ENCODE measurements around the gene NLGN2.

NLGN2 gene

GRCh38 chr17:7392696-7393612, 14.7 kb upstream of the NLGN2 start:
- DNase-seq (ENCODE audit: low read depth) = no peak

DNA sequence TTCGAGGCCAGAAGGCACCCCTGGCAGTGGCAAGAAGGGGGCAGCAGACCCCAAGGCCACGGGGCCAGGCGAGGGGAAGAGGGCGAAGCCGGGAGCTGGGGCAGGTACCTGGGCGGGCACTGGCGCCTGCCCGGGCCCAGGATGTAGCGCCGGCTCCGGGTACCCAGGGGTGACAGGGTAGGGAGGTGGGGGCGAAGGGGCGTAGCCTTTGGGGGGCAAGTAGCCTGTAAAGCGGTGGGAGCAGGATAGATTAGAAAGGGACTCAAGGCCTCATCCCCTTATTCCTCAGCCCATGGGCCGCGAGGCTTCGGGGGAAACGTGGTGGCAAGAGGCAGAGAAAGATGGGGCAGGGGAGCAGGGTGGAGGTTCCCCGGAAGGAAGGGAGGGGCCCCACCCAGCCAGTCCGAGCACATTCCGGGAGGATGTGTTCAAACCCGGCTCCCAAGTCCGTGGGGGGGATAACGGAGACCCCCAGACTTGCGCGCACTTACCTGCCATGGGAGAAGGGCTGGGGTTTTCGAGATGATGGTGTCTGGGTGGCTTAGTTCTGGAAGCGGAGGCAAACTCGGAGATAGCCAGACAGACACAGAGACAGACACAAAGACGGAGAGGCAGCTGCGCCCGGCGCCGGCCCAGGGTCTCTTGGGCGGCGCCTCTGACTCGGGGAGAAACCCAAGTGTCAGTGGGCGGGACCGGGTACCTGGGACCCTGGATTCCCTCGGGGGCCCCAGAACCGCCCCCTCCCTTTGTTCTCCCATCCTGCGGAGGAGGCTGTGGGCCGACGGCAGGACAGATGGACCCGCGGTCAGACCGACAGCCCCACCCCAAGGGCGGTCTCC, 13.8 kb upstream of the NLGN2 start:
- peak; percentile 42 for DNase-seq (ENCODE audit: low read depth)

DNA sequence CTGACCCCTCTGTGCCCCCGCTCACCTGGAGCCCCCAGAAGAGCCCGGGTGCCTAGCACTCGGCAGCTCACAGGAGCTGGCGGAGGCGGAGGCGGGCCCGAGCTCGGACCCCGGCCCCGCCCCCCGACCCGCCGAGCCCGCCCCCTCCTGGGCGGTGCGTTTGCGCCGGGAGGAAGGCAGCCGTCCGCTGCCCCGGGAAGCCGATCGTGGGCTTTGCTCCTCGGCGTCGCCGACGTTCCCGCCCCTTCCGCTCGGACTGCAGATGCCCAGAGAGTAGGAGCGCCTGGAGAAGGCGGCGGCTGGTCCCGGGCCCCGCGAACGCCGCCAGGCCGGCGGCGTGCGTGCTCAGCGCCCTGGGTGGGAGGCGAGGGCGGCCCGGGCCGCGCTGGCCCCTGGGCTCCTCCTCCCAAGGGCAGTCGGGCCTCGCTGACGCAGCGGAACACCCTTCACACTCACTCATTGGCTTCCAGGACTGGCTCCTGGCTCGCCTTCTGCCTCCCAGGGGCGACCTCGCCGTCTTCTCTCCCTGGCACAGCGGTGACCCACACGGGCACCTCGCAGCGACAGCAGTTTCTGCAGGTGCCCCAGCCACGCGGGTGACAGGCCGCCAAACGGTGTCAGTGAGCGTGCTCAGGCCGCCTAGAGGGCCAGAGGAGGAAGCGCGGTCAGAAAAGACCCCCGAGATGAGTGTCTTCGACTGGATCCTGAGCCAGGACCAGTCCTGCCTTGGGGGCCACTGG, 13.0 kb upstream of the NLGN2 start, which contains the start of gene PLSCR3:
Gene PLSCR3 (minus strand): TSS at position 74 of the 740 bp plus-strand sequence. CDS start 415 bp downstream, outside the sequence.
- peak; percentile 67 for DNase-seq (ENCODE audit: low read depth)

- no peak for DNase-seq (ENCODE audit: low read depth)
These were observed 11.5 kb upstream of the NLGN2 start for GRCh38 chr17:7396147-7396546.

- no peak for DNase-seq (ENCODE audit: low read depth)
These were observed 9.0 kb upstream of the NLGN2 start for GRCh38 chr17:7398612-7399011.

DNA sequence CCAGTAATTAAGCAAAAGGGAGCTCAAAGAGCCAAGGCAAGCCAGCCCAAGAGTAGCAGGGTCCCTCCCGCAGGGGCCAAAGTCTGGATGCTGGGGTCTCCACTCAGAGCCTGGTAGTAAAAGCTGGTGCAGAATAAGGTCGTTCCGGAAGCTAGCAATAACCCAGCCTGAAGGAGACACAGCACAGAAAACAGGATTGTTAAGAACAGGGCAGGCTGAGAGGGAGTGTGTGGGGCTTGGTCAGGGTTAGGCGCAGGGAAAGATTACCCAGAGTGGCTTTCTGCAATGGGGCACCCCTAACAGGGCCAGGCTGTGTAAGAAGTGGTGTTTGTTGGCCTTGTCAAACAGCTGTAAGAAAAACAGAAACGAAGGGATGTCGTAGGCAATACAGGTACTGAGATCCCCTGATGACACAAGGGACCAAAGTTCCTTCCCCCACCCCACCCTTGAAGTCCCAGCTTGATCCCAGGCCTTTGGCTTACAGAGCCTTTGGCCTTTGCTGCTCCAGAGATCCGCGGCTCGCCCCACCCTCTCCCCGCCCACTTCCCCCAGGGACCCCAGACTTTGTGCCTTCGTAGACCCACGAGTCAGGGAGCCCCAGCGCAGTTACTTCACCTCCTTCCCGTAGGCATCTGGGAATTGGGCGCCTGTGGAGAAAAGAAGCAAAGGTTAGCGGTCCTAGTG, 4.5 kb upstream of the NLGN2 start:
- DNase-seq (ENCODE audit: low read depth) = no peak

DNA sequence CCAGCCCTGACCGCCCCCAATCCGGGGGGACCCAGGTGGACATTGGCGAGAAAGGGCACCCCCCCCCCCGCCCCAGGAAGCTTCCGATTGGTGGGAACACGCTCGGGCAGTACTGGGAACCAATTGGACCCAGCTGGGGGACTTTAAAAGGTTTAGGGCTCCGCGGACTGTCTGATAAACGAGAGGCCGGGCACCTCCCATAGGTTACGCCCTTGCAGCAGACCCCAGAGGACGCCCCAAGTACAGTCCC, 4.0 kb upstream of the NLGN2 start:
- no peak for DNase-seq (ENCODE audit: low read depth)

GRCh38 chr17:7403977-7404736, 3.5 kb upstream of the NLGN2 start, which contains the start of gene TMEM256:
Gene TMEM256 (minus strand): TSS chr17:7404097. CDS start chr17:7404084, 13 bp downstream.
- peak; percentile 91 for DNase-seq (ENCODE audit: low read depth)

- peak; percentile 65 for DNase-seq (ENCODE audit: low read depth)
These were observed 2.8 kb upstream of the NLGN2 start for GRCh38 chr17:7404737-7405349.

DNA sequence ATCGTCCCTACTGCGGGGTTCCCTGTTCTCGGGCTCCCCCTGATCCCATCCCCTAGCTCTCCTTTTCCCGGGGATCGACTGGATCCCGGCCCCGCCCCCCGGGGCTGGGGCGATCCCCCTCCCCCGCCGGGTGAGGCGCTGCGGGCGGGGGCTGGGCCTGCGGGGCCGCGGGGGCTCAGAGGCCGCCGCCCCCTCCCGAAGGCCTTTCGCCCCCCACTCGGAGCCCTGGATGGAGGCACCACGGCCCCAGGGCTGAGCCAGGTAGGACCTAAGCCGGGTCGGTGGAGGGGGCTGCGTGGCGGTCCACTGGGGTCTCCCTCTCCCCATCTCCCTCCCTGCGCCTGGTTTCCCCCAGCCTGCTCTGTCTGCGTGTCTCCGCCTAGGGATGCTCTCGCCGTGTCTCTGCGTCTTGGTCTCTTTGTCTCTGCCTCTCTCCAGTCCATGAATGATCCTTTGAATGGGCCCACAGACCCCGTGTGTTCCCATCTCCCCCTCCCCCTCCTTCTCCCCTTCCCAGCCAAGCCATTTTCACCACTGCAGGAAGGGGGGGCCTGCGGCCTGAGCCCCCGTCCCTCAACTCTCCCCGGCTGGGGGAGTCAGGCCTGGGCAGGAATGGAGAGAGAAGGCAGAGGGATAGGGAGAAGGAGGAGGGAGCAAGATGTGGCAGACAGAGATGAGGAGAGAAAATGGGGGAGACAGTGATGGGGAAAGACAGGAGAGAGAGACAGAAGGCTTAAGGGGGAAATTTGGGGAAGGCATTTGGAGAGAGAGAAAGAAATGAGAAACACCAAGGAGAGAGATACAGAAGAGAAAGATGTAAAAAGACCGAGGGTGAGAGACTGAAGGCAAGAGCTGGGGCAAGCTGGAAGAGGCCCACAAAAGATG, 2.1 kb upstream of the NLGN2 start:
- no peak for DNase-seq (ENCODE audit: low read depth)

GRCh38 chr17:7406235-7406825, 1.3 kb upstream of the NLGN2 start:
- DNase-seq (ENCODE audit: low read depth) = no peak

DNA sequence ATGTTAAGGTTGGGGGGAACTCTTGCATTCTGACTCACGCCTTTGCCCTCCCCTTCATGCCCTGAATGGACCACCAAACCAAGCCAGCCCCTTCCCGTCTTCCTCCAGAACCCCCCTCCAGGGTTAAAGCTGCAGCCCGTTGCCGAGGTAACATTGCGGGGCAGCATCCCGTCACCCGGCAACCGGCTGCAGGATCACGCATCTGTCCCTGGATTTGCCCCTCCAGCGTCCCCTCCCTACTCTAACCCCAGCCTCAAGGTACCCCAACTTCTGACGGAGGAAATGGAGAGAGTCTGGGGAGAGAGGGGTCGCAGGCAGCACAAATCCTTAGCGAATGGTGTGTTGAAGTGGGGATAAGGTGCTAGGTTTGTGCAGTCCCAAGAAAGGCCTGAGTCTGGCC, 563 bp upstream of the NLGN2 start:
- DNase-seq (ENCODE audit: low read depth) = no peak

GRCh38 chr17:7408252-7408727, 645 bp downstream of the NLGN2 start:
- no peak for DNase-seq (ENCODE audit: low read depth)

DNA sequence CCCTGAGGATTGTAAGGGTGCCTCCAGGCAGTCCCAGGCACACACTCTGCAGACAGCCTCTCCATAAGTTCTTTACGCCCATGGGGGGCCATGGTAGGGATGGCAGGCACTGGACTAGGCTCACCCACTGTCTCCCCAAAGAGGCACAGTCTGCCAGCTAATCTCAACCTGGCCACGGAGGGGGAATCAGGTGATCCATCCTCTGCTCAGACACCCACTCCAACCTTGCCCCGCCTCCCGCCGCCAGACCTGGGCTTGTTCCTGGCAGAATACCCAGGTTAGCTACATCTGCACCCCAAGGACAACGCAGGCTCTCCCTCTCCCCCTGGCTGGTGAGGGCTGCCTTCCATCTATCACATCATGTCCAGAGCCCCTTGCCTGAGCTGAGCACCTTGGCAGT, 1.2 kb downstream of the NLGN2 start:
- no peak for DNase-seq (ENCODE audit: low read depth)

GRCh38 chr17:7409716-7410115, 2.1 kb downstream of the NLGN2 start:
- DNase-seq (ENCODE audit: low read depth) = no peak

GRCh38 chr17:7410634-7411426, 3.2 kb downstream of the NLGN2 start:
- no peak for DNase-seq (ENCODE audit: low read depth)

DNA sequence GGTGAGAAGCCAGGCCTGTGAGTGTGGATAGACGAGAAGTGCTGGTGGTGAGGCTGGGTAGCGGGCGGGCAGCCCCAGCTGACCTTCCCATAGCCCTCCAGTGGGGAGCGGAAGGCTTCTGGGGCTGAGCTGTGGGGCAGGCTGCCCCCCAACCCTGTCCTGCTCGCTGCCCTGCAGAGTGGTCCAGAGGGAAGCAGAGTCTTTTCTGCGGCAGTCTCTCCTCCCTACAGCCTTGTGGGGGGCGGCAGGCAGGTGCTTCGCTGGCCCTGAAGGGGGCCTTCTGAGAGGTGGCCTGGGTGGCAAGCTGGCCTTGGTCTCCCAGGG, 3.7 kb downstream of the NLGN2 start:
- DNase-seq (ENCODE audit: low read depth) = no peak

DNA sequence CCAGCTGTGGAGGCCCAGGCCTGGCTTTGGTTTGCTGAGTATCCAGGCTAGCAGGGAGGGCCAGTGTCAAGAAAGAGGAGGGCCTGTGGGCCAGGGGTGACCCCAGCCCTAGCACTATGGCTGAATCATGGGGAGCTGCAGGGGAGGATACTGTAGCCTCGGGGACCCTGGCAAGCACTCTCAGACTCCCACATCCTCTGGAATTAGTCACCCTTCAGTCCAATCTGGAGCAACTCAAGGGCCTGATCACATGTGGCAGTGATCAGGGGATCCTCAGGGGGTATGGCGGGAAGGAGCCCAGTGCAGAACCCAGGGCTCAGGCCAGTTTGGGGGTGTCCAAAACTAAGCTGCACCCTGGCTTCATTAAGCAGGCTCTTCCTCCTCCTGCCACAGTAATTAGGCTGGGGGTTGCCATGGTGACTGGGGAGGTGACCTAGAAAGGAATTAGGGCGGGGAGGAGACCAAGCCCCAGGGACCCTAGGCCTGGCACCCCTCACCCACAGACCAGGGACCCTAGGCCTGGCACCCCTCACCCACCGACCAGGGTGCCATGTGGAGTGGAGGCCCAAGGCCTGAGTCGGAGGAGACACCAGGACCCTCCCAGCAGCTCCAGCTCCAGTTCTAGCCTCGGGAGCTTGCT, 5.8 kb downstream of the NLGN2 start:
- DNase-seq (ENCODE audit: low read depth) = no peak
